ENCODE measurements around the gene DNAJC27. TPM values are rescaled to one million over a fixed set of nuclear protein-coding genes. Genes with fewer than 3 reads are reported as not detected.
"Not testable (repeated sequence)": the region's sequence is repeated elsewhere in the genome, so short reads cannot be mapped to it uniquely, and the experiment has no call there.

Gene DNAJC27
- 1 to 10 TPM; 7.4 to 9.8 TPM for total RNA-seq

DNA sequence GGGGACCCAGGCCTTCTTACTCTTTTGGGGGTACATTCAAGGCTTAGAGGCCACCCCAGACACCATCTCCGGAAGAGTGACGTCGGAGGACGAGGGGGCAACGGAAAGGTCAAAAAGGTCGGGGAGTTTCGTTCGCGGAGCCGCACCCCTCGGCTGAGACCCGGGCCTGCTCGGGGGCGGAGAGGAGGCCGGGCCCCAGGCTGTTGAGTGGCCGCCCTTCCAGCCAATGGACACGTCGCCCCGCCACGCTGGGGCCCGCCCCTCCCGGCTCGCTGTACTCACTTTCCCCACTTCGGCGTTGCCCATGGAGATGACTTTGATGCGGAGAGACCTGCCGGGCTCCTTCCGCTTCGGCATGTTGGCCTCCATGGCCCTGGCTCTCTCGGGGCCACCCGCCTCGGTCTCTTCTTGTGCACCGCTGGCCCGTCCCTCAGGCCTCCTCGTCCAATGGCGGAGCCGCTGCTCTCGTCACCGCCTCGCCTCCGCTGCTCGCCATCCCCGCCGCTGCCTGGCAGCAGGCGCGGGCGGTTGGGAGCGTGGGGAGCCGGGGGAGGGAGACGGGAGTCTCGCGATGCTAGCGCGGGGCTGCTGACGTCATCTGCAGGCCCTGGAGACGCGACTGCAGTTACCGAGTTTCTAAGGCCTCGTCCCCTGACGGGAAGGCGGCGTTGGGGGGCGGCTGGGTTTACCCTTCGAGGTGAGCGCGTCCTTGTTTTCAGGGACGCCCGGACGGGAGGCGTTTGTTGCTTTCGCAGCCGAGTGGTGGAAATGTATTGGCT, at the start of gene DNAJC27:
Gene DNAJC27 (minus strand): TSS at position 420 of the 779 bp plus-strand sequence. CDS start 51 bp downstream, at position 369.
- H3K27ac Mint-ChIP-seq, result peak within 1 kb of the TSS; percentile 100
- H3K4me3 Mint-ChIP-seq, result peak within 1 kb of the TSS; percentile 98
- peaks cover 38% of the 10 kb centered on the region for H3K4me1 Mint-ChIP-seq (ENCODE audit: low read depth)
- ATAC-seq (replicated peaks in 1 of 2), result peak; percentile 92 to 93
- no peaks in the 10 kb centered on the region for H3K9me3 Mint-ChIP-seq
- no peaks in the 10 kb centered on the region for H3K27me3 Mint-ChIP-seq (ENCODE audit: low read depth)
- peaks cover 7 to 16% of the 10 kb centered on the region in 2 donors for H3K36me3 Mint-ChIP-seq (ENCODE audit: insufficient read depth in 2 of 2)
- peak; percentile 98 to 99 for DNase-seq

DNA sequence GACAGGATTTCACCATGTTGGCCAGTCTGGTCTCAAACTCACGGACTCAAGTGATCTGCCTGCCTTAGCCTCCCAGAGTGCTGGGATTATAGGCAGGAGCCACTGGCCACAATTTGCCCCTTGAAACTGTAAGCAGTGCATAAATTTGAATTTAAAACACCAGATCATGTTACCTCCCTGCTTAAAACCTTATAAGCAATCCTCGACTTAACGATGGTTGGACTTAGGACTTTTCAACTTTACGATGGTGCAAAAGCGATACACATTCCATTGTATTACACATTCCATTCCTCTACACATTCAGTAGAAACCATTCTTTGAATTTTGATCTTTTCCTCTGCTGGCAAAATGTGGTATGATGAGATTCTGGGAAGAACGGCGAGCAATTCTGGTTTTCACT, 46.9 kb upstream of the DNAJC27 start:
- Mint-ChIP-seq H3K36me3 (ENCODE audit: insufficient read depth in 2 of 2) (no peaks in the 10 kb centered on the region), H3K27ac (no peak overlapping the region), H3K27me3 (ENCODE audit: low read depth) (peaks cover 5% of the 10 kb centered on the region), H3K4me1 (ENCODE audit: low read depth) (no peaks in the 10 kb centered on the region), H3K4me3 (no peak overlapping the region), H3K9me3 (no peaks in the 10 kb centered on the region)
- no peak for ATAC-seq (replicated peaks in 1 of 2)
- no peak for DNase-seq

DNA sequence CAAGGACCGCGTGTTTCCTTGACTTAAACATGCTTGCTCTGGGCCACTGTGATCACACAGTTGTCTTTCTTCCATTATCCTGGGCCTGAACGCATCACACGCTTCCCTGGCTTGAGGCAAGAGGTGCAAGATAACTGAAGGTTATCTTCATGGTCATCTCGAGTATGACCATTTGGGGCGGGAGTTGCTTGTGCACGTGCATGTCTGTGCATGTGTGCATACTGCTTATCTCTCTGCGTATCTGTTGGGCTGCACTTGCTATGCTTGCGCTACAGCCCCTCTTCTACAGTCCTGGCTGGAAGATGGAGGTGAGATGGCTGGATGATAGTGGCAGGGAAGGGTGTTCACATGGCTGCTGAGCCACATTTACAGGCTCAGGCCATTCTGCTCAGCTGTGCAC, 42.9 kb upstream of the DNAJC27 start:
- ATAC-seq (replicated peaks in 1 of 2) (no peak), DNase-seq (no peak)
- H3K4me1 Mint-ChIP-seq (ENCODE audit: low read depth), result no peaks in the 10 kb centered on the region
- H3K36me3 Mint-ChIP-seq (ENCODE audit: insufficient read depth in 2 of 2), result no peaks in the 10 kb centered on the region
- H3K4me3 Mint-ChIP-seq, result no peak overlapping the region
- no peak overlapping the region for H3K27ac Mint-ChIP-seq
- H3K9me3 Mint-ChIP-seq, result no peaks in the 10 kb centered on the region
- no peaks in the 10 kb centered on the region for H3K27me3 Mint-ChIP-seq (ENCODE audit: low read depth)

DNA sequence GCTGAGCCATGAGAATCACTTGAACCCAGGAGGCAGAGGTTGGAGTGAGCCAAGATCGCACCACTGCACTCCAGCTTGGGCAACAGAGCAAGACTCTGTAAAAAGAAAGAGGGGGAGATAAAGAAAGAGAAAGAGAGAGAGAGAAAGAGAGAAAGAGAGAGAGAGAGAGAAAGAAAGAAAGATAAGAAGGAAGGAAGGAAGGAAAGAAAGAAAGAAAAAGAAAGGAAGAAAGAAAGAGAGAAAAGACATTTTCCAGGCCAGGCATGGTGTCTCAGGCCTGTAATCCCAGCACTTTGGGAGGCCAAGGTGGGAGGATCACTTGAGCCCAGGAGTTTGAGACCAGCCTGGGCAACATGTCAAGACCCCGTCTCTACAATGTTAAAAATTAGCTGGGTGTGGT, 39.6 kb upstream of the DNAJC27 start:
- not testable (repeated sequence) for H3K27ac Mint-ChIP-seq; DNase-seq; H3K4me1 Mint-ChIP-seq (ENCODE audit: low read depth); H3K27me3 Mint-ChIP-seq (ENCODE audit: low read depth); ATAC-seq (replicated peaks in 1 of 2); H3K36me3 Mint-ChIP-seq (ENCODE audit: insufficient read depth in 2 of 2); H3K9me3 Mint-ChIP-seq; H3K4me3 Mint-ChIP-seq

DNA sequence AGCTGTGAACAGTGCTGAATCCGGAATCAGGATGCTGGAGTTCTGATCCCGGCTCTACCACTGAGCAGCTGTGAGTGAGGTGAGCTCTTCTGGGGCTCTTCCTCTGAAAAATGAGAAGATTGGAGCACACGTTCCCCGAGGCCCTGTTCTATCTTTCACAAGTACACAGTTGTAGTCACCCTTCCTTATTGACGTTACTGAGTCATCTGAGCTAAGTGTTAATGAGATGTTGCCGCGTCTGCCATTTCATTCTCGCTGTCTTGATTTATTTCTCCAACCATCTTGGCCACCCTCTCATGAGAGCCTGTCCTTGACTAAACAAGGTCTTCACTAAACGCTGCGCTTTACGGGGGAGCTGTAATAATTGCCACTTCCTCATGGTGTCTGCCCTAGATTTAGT, 38.2 kb upstream of the DNAJC27 start:
- DNase-seq, result no peak
- no peaks in the 10 kb centered on the region for H3K27me3 Mint-ChIP-seq (ENCODE audit: low read depth)

DNA sequence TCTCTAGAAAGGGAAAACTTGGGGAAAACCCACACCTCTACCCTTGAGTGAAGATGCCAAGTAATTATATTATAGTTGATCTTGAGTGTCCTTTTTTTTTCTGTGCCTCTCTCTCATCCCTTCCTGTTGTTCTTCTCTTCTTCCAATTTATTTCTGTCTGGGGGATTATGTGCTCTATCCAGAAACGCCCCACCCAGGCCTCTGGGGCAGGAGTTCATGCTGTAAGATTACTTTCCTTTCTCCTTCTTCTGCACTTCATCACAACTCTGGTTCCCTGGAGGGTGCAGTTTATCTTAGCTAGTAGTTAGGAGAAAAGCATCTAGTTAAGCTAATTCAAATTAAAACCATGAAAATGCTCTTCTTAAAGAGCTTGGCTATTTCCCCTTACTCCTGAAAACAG, 30.3 kb upstream of the DNAJC27 start:
- Mint-ChIP-seq H3K27ac (no peak overlapping the region), H3K36me3 (ENCODE audit: insufficient read depth in 2 of 2) (no peaks in the 10 kb centered on the region), H3K4me1 (ENCODE audit: low read depth) (no peaks in the 10 kb centered on the region), H3K4me3 (no peak overlapping the region), H3K9me3 (no peaks in the 10 kb centered on the region), H3K27me3 (ENCODE audit: low read depth) (peaks cover 5% of the 10 kb centered on the region)
- ATAC-seq (replicated peaks in 1 of 2), result no peak
- DNase-seq, result no peak

More for the DNA sequence above, 38.2 kb upstream of the DNAJC27 start:
- no peak for ATAC-seq (replicated peaks in 1 of 2)
- Mint-ChIP-seq H3K9me3 (no peaks in the 10 kb centered on the region), H3K4me3 (no peak overlapping the region), H3K4me1 (ENCODE audit: low read depth) (no peaks in the 10 kb centered on the region), H3K27ac (no peak overlapping the region), H3K36me3 (ENCODE audit: insufficient read depth in 2 of 2) (no peaks in the 10 kb centered on the region)

DNA sequence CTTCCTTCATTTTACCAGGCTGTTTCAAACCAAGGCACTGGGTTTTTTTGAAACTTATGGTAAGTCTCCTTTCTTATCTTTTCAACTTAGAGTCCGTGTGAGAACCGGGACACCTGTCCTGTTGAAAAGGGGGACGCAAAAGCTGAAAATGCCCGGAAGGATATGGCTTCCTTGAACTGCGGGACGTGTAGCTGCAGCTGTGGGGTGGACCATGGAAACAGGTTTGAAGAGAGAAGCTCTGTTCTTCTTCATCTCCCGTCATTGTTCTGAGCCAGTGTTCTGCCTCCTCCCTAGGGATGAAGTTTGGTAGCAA, 29.5 kb upstream of the DNAJC27 start:
- Mint-ChIP-seq H3K27me3 (ENCODE audit: low read depth) (peaks cover 5% of the 10 kb centered on the region), H3K9me3 (no peaks in the 10 kb centered on the region), H3K4me3 (no peak overlapping the region), H3K4me1 (ENCODE audit: low read depth) (no peaks in the 10 kb centered on the region), H3K36me3 (ENCODE audit: insufficient read depth in 2 of 2) (no peaks in the 10 kb centered on the region), H3K27ac (no peak overlapping the region)
- ATAC-seq (replicated peaks in 1 of 2) (no peak), DNase-seq (no peak)

DNA sequence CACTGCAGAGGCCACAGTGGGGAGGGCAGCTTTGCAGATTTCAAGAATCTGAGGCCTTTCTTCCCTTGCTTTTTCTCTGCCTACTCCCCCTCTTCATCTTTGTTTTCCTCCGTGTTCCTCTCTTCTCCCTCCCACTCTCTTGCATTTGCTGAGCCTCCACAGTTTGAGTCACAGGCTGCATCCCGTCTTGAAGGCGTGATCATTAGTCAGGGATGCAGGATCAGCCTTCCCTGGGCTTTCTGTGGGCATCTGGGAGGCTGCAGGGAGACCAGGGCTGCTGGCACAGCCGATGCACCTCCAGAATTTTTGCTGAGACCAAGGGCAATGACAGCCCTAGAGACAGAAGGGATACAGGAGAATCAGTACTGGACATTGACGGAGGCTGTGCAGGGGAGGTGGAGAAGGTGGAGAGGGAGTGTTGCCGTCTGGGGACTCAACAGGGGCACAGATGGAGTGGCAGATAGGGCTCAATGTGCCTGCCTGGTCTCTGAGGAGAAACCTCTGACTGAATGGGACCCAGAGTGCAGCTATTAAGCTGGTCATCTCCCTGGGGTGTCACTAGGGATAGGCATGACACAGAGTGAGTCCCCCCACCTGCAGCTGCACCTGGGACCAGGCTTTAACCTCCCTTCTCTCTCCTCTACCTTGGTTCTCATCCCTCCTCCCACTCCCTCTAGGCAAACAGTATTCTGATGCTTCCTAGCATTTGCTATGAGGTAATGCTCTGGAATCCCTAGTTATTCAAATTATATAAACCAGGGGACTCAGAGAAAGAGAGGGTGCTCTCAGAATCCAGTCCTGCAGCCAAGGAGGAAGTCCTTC, 29.0 kb upstream of the DNAJC27 start:
- Mint-ChIP-seq H3K27ac (no peak overlapping the region), H3K4me1 (ENCODE audit: low read depth) (no peaks in the 10 kb centered on the region), H3K4me3 (no peak overlapping the region), H3K9me3 (no peaks in the 10 kb centered on the region), H3K36me3 (ENCODE audit: insufficient read depth in 2 of 2) (no peaks in the 10 kb centered on the region), H3K27me3 (ENCODE audit: low read depth) (peaks cover 5% of the 10 kb centered on the region)
- no peak for DNase-seq
- ATAC-seq (replicated peaks in 1 of 2), result no peak

DNA sequence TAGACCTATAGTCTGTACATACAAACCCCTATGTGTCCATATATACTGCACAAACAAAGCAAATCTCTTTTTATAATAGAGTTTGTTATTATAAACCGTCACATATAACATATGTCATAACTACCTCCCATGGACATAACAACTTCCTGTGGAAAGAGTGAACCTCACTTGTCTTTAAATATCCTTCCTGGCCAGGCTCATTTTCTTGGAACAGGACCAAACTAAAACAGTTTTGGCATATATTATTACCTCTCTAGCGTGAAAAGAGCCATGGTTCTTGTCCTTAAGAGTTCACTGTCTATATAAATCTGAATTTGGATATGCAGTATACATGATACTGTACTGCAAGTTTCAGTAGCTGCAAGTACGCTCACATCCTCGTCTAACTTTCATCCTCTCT, 28.3 kb upstream of the DNAJC27 start:
- no peaks in the 10 kb centered on the region for H3K9me3 Mint-ChIP-seq
- no peaks in the 10 kb centered on the region for H3K36me3 Mint-ChIP-seq (ENCODE audit: insufficient read depth in 2 of 2)
- H3K4me3 Mint-ChIP-seq, result no peak overlapping the region
- H3K27me3 Mint-ChIP-seq (ENCODE audit: low read depth), result peaks cover 5% of the 10 kb centered on the region
- no peaks in the 10 kb centered on the region for H3K4me1 Mint-ChIP-seq (ENCODE audit: low read depth)
- H3K27ac Mint-ChIP-seq, result no peak overlapping the region
- DNase-seq, result no peak
- no peak for ATAC-seq (replicated peaks in 1 of 2)

DNA sequence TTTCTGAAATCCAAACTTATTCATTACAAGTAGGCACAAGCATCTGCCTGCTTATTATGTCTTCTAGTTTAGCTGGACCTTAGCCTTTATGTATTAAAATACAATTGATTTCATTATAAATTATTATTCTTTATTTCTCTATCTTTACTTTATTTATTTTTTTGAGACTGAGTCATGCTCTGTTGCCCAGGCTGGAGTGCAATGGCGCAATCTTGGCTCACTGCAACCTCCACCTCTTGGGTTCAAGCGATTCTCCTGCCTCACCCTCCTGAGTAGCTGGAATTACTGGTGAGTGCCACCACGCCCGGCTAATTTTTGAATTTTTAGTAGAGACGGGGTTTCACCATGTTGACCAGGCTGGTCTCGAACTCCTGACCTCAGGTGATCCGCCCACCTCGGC, 27.3 kb upstream of the DNAJC27 start:
- not testable (repeated sequence) for H3K4me1 Mint-ChIP-seq (ENCODE audit: low read depth); H3K9me3 Mint-ChIP-seq; H3K4me3 Mint-ChIP-seq; H3K36me3 Mint-ChIP-seq (ENCODE audit: insufficient read depth in 2 of 2); H3K27me3 Mint-ChIP-seq (ENCODE audit: low read depth); H3K27ac Mint-ChIP-seq; ATAC-seq (replicated peaks in 1 of 2); DNase-seq

DNA sequence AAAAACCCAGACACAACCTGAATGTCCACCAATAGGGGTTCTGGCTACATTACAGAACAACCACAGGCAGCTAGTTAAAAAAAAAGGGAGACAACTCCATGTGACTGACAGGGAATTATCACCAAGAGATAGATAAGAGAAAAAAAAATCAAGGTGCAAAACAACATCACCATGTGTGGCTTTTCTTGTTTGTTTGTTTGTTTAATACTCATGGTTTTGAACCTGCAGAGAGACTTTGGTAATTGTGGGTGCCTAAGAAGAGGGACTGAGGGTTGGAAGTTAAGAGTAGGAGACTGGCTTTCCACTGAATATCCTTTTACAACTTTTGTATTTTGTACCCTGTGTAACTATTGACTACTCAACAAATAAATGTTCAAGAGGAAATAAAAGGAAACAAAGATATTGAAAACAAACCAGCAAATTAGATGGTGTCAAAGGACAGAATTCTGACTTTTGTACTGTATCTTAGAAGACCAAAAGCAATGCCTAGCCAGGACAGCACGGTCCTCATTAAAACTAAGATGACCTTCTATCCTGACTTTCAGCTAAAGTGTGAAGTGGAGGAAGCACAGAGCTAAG, 22.5 kb upstream of the DNAJC27 start:
- Mint-ChIP-seq H3K27ac (no peak overlapping the region), H3K4me1 (ENCODE audit: low read depth) (no peaks in the 10 kb centered on the region), H3K36me3 (ENCODE audit: insufficient read depth in 2 of 2) (no peaks in the 10 kb centered on the region), H3K4me3 (no peak overlapping the region), H3K27me3 (ENCODE audit: low read depth) (peaks cover 13% of the 10 kb centered on the region), H3K9me3 (no peaks in the 10 kb centered on the region)
- ATAC-seq (replicated peaks in 1 of 2), result no peak
- DNase-seq, result no peak

DNA sequence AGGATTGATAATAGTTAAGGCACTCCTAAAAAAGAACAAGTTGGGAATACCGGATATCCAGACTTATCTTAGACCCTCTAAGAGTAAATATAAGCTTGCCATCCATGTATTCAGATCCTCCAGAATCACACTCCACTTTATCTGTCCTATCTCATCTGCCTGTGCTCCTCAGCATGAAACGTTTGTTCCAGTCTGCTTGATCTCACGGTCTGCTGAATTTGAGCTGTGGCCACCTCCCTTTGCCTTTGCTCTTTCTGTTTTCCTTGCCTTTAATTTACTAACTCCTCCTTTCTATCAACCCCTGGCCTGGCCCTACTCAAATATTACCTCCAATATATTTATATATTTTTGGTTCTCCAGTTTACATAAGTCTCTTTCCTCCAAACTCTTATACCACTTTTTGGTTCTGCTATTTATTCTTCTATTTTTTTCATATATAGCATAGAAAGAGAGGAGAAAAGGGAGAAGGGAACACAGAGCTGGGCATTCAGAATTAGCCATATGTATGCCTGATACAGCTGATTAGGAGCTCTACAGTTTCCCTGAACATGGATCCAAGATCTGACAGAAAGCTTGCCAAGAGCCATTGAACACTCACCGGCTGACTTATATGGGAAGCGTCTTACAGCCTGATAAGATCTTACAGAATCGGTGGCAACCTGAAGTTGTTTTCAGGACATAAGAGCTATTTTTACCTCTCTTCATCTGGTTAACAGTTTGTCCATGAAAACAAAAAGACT, 21.8 kb upstream of the DNAJC27 start:
- H3K4me3 Mint-ChIP-seq, result no peak overlapping the region
- ATAC-seq (replicated peaks in 1 of 2) (no peak), DNase-seq (no peak)
- H3K27me3 Mint-ChIP-seq (ENCODE audit: low read depth), result peaks cover 19% of the 10 kb centered on the region
- no peak overlapping the region for H3K27ac Mint-ChIP-seq
- H3K36me3 Mint-ChIP-seq (ENCODE audit: insufficient read depth in 2 of 2), result no peaks in the 10 kb centered on the region
- no peaks in the 10 kb centered on the region for H3K9me3 Mint-ChIP-seq
- no peaks in the 10 kb centered on the region for H3K4me1 Mint-ChIP-seq (ENCODE audit: low read depth)

DNA sequence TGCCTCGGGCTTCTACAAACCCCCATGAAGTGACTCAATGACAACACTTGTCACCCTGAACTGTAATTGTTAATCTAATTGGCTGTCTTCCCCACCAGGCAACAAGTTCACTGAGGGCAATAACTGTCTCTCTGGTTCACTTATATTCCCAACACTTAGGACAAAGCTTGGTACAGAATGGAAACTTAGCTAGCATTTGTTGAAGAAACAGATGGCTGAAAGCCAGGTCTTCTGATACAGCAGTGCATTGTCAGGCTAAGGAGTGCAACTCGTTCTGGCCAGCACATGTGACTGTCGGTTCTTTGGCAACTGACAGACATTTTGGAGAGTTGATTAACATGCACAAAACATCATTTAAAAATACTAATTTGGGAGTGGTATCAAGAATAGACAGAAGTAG, 14.6 kb upstream of the DNAJC27 start:
- Mint-ChIP-seq H3K4me1 (ENCODE audit: low read depth) (no peaks in the 10 kb centered on the region), H3K27ac (no peak overlapping the region), H3K27me3 (ENCODE audit: low read depth) (peaks cover 6% of the 10 kb centered on the region), H3K36me3 (ENCODE audit: insufficient read depth in 2 of 2) (no peaks in the 10 kb centered on the region), H3K9me3 (no peaks in the 10 kb centered on the region), H3K4me3 (no peak overlapping the region)
- no peak for ATAC-seq (replicated peaks in 1 of 2)
- no peak for DNase-seq

Measured in activated T-cell treated with anti-CD3 and anti-CD28 coated beads, Interleukin-2, amount 50 U/mL, for 72 hours (primary cell).